ENCODE measurements around the gene GNE.

Gene GNE

GRCh38 chr9:36188212-36188611, 70.0 kb downstream of the GNE start:
- ATAC-seq: no peak

GRCh38 chr9:36187414-36187813, 70.8 kb downstream of the GNE start:
- no peak for ATAC-seq
- TF ChIP-seq TSHZ2 (CRISPR knock-in tag; IDR thresholded peaks at IDR 0.05): no peak
- no peak for TF ChIP-seq OSR1 (CRISPR knock-in tag; IDR thresholded peaks at IDR 0.05)
- no peak for TF ChIP-seq ZNF565 (CRISPR knock-in tag; conservative IDR thresholded peaks at IDR 0.05; ENCODE audit: low read depth)
- no peak for TF ChIP-seq POU6F1 (CRISPR knock-in tag; IDR thresholded peaks at IDR 0.05; ENCODE audit: borderline replicate concordance, low read depth)
- TF ChIP-seq ESRRG (CRISPR knock-in tag; IDR thresholded peaks at IDR 0.05): no peak
- TF ChIP-seq TOX (CRISPR knock-in tag; IDR thresholded peaks at IDR 0.05; ENCODE audit: borderline replicate concordance): no peak

More at GRCh38 chr9:36188212-36188611, 70.0 kb downstream of the GNE start:
- TF ChIP-seq OSR1 (CRISPR knock-in tag; IDR thresholded peaks at IDR 0.05) (no peak), TOX (CRISPR knock-in tag; IDR thresholded peaks at IDR 0.05; ENCODE audit: borderline replicate concordance) (no peak), CREB5 (CRISPR knock-in tag; IDR thresholded peaks at IDR 0.05; ENCODE audit: low read depth) (no peak), RARB (CRISPR knock-in tag; IDR thresholded peaks at IDR 0.05) (no peak), CSDC2 (CRISPR knock-in tag; IDR thresholded peaks at IDR 0.05) (no peak), PATZ1 (CRISPR knock-in tag; IDR thresholded peaks at IDR 0.05; ENCODE audit: borderline replicate concordance) (no peak), ZC3H10 (CRISPR knock-in tag; IDR thresholded peaks at IDR 0.05) (no peak), ZNF565 (CRISPR knock-in tag; conservative IDR thresholded peaks at IDR 0.05; ENCODE audit: low read depth) (no peak), ZFP30 (CRISPR knock-in tag; IDR thresholded peaks at IDR 0.05) (no peak), ZNF70 (CRISPR knock-in tag; IDR thresholded peaks at IDR 0.05) (no peak), ISL1 (CRISPR knock-in tag; IDR thresholded peaks at IDR 0.05) (no peak), ZNF8 (CRISPR knock-in tag; IDR thresholded peaks at IDR 0.05) (no peak), SNAI2 (CRISPR knock-in tag; IDR thresholded peaks at IDR 0.05) (no peak), POU6F1 (CRISPR knock-in tag; IDR thresholded peaks at IDR 0.05; ENCODE audit: borderline replicate concordance, low read depth) (no peak), PPARA (CRISPR knock-in tag; IDR thresholded peaks at IDR 0.05; ENCODE audit: borderline replicate concordance) (no peak), CSRNP3 (CRISPR knock-in tag; IDR thresholded peaks at IDR 0.05) (no peak), TSHZ2 (CRISPR knock-in tag; IDR thresholded peaks at IDR 0.05) (no peak), ZFP3 (CRISPR knock-in tag; IDR thresholded peaks at IDR 0.05) (no peak), ARNTL (CRISPR knock-in tag; IDR thresholded peaks at IDR 0.05; ENCODE audit: borderline replicate concordance, low read depth) (no peak), ESRRG (CRISPR knock-in tag; IDR thresholded peaks at IDR 0.05) (no peak)

Data from SK-N-SH treated with all-trans-retinoic acid at 6 μM for 48 hours (cell line).